ENCODE results near the gene CD2AP.

DNA sequence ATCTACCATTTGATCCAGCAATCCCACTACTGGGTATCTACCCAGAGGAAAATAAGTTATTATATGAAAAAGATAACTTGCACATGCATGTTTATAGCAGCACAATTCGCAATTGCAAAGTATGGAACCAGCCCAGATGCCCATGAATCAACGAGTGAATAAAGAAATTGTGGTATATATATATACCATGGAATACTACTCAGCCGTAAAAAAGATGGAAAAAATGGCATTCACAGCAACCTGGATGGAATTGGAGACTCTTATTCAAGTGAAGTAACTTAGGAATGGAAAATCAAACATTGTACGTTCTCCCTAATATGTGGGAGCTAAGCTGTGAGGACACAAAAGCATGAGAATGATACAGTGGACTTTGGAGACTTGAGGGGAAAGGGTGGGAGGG is 120.8 kb downstream of the CD2AP start:
- TF ChIP-seq POLR2A (IDR thresholded peaks at IDR 0.05): no peak
- TF ChIP-seq, protein P1, sequence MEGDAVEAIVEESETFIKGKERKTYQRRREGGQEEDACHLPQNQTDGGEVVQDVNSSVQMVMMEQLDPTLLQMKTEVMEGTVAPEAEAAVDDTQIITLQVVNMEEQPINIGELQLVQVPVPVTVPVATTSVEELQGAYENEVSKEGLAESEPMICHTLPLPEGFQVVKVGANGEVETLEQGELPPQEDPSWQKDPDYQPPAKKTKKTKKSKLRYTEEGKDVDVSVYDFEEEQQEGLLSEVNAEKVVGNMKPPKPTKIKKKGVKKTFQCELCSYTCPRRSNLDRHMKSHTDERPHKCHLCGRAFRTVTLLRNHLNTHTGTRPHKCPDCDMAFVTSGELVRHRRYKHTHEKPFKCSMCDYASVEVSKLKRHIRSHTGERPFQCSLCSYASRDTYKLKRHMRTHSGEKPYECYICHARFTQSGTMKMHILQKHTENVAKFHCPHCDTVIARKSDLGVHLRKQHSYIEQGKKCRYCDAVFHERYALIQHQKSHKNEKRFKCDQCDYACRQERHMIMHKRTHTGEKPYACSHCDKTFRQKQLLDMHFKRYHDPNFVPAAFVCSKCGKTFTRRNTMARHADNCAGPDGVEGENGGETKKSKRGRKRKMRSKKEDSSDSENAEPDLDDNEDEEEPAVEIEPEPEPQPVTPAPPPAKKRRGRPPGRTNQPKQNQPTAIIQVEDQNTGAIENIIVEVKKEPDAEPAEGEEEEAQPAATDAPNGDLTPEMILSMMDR (IDR thresholded peaks at IDR 0.05): no peak

All from body of pancreas (tissue), 4 donors.